Stomach (tissue), 4 donors: ENCODE results near the gene TECR.

Source experiments
- CTCF ChIP-seq, 7 experiments: fragments of 450-650 bp in 4 of 7; fragments of 200-600 bp in 3 of 7; sonication (generic) in 3 of 7; IDR thresholded peaks; one replicate each; pipeline ENCODE4 v1.5.1; 2016 to 2019; ENCODE audit warnings: antibody characterized with exemption in 7 of 7, control low read depth in 2 of 7, mild to moderate bottlenecking in 1 of 7
- EP300 ChIP-seq: sonication (generic); formaldehyde crosslinking; IDR thresholded peaks from one replicate; pipeline ENCODE4 v1.6.1; 2017; ENCODE audit warnings: antibody characterized with exemption
- POLR2A ChIP-seq, 4 donors: fragments of 450-650 bp; IDR thresholded peaks; one replicate each; pipeline ENCODE4 v1.6.1; 2016; ENCODE audit warnings: antibody characterized with exemption in 4 of 4, control low read depth in 2 of 4, mild to moderate bottlenecking in 1 of 4, moderate library complexity in 1 of 4

GRCh38 chr19:14550201-14550754 is 20.9 kb downstream of the TECR start:
- TF ChIP-seq CTCF (IDR thresholded peaks at IDR 0.05) = no peak
- TF ChIP-seq EP300 = no peak
- no peak for TF ChIP-seq POLR2A (IDR thresholded peaks at IDR 0.05)
